WTC11 (cell line): ENCODE data around the gene ENTHD1. TPM values are rescaled to one million over a fixed set of nuclear protein-coding genes. Genes with fewer than 3 reads are reported as not detected.

ENCODE experiments used
- ATAC-seq: fragments of 200-7000 bp; cut with Tn5 transposase; 2 replicates; pipeline ENCODE4 v1.10.0; 2021; ENCODE audit warnings: mild to moderate bottlenecking, moderate library complexity
- CTCF ChIA-PET: fragments of 300-600 bp; sonication (Branson Sonifier 250); formaldehyde crosslinking; loops from one replicate; lab custom pipeline; 2021; ENCODE audit warnings: antibody characterized with exemption; lab: Charles Lee
- POLR2A ChIA-PET: fragments of 350-600 bp; sonication (Branson Sonifier 250); formaldehyde crosslinking; loops from one replicate; lab custom pipeline; 2021; ENCODE audit warnings: antibody characterized with exemption; lab: Charles Lee
- DNase-seq: peaks from one replicate; pipeline ENCODE4 v3.0.0; 2021; ENCODE audit warnings: low spot score
- H3K27ac Mint-ChIP-seq: 2 replicates; pipeline ENCODE4 v1.8.0; 2021; ENCODE audit warnings: mixed read lengths
- H3K27me3 Mint-ChIP-seq: 2 replicates; pipeline ENCODE4 v1.8.0; 2021; ENCODE audit warnings: low read depth, mild to moderate bottlenecking, moderate library complexity, mixed read lengths
- H3K36me3 Mint-ChIP-seq: 2 replicates; pipeline ENCODE4 v1.8.0; 2021; ENCODE audit warnings: mixed read lengths
- H3K4me1 Mint-ChIP-seq: 2 replicates; pipeline ENCODE4 v1.8.0; 2022; ENCODE audit warnings: mixed read lengths
- H3K4me3 Mint-ChIP-seq: 2 replicates; pipeline ENCODE4 v1.8.0; 2021; ENCODE audit warnings: mild to moderate bottlenecking, moderate library complexity, mixed read lengths
- H3K9me3 Mint-ChIP-seq: 2 replicates; pipeline ENCODE4 v1.8.0; 2021; ENCODE audit warnings: mixed read lengths
- CREM ChIP-seq: sonication (generic); formaldehyde crosslinking; IDR thresholded peaks from 2 replicates; pipeline ENCODE4 v1.8.1; 2022; ENCODE audit warnings: mild to moderate bottlenecking, missing genetic modification reagents, moderate library complexity
- ELF4 ChIP-seq: sonication (generic); formaldehyde crosslinking; IDR thresholded peaks from 2 replicates; pipeline ENCODE4 v1.8.1; 2022; ENCODE audit warnings: low read depth, mild to moderate bottlenecking, moderate library complexity, missing genetic modification reagents
- FOXJ3 ChIP-seq: sonication (generic); formaldehyde crosslinking; IDR thresholded peaks from 2 replicates; pipeline ENCODE4 v1.9.0; 2021; ENCODE audit warnings: missing genetic modification reagents, mild to moderate bottlenecking, borderline replicate concordance
- IRF2 ChIP-seq: sonication (generic); formaldehyde crosslinking; IDR thresholded peaks from 2 replicates; pipeline ENCODE4 v1.8.0; 2022; ENCODE audit warnings: low read depth, missing genetic modification reagents, borderline replicate concordance
- NFATC4 ChIP-seq: fragments of 250-450 bp; sonication (Bioruptor Pico); IDR thresholded peaks from 2 replicates; pipeline ENCODE4 v1.9.0; 2021; ENCODE audit warnings: mild to moderate bottlenecking
- NFE2L1 ChIP-seq: sonication (generic); formaldehyde crosslinking; IDR thresholded peaks from 2 replicates; pipeline ENCODE4 v1.8.1; 2023; ENCODE audit warnings: missing genetic modification reagents
- NR2C2 ChIP-seq: sonication (generic); formaldehyde crosslinking; IDR thresholded peaks from 2 replicates; pipeline ENCODE4 v1.8.0; 2022; ENCODE audit warnings: mild to moderate bottlenecking, missing genetic modification reagents
- NR3C1 ChIP-seq: sonication (generic); formaldehyde crosslinking; conservative IDR thresholded peaks from 2 replicates; pipeline ENCODE4 v1.8.1; 2023; ENCODE audit warnings: low read depth, mild to moderate bottlenecking, missing genetic modification reagents
- OVOL2 ChIP-seq: fragments of 250-450 bp; sonication (Bioruptor Pico); IDR thresholded peaks from 2 replicates; pipeline ENCODE4 v1.9.0; 2021; ENCODE audit warnings: mild to moderate bottlenecking, borderline replicate concordance
- SMAD4 ChIP-seq: sonication (generic); formaldehyde crosslinking; IDR thresholded peaks from 2 replicates; pipeline ENCODE4 v1.8.0; 2022; ENCODE audit warnings: mild to moderate bottlenecking, missing genetic modification reagents
- ZNF138 ChIP-seq: sonication (generic); formaldehyde crosslinking; conservative IDR thresholded peaks from 2 replicates; pipeline ENCODE4 v1.8.1; 2022; ENCODE audit warnings: mild to moderate bottlenecking, moderate library complexity, missing genetic modification reagents
- ZNF232 ChIP-seq: sonication (generic); formaldehyde crosslinking; IDR thresholded peaks from 2 replicates; pipeline ENCODE4 v1.8.0; 2022; ENCODE audit warnings: mild to moderate bottlenecking, missing genetic modification reagents
- total RNA-seq: library from RNA; stranded (reverse); gene quantifications from 3 replicates; pipeline ENCODE4 v1.2.3, GENCODE V29; 2021
- TF ChIP-seq, protein P1 (sequence below): sonication (generic); formaldehyde crosslinking; IDR thresholded peaks from 2 replicates; pipeline ENCODE4 v1.8.1; 2023; ENCODE audit warnings: mild to moderate bottlenecking, missing genetic modification reagents, borderline replicate concordance
- TF ChIP-seq, protein P2 (sequence below): sonication (generic); formaldehyde crosslinking; IDR thresholded peaks from 2 replicates; pipeline ENCODE4 v1.8.1; 2022; ENCODE audit warnings: mild to moderate bottlenecking, missing genetic modification reagents, moderate library complexity, borderline replicate concordance
- TF ChIP-seq, protein P3 (sequence below): sonication (generic); formaldehyde crosslinking; IDR thresholded peaks from 2 replicates; pipeline ENCODE4 v1.8.1; 2022; ENCODE audit warnings: mild to moderate bottlenecking, moderate library complexity, missing genetic modification reagents
- TF ChIP-seq, protein P4 (sequence below): sonication (generic); formaldehyde crosslinking; conservative IDR thresholded peaks from 2 replicates; pipeline ENCODE4 v1.8.1; 2023; ENCODE audit warnings: mild to moderate bottlenecking, low read depth, missing genetic modification reagents, moderate library complexity
- TF ChIP-seq, protein P5 (sequence below): sonication (generic); formaldehyde crosslinking; IDR thresholded peaks from 2 replicates; pipeline ENCODE4 v1.8.1; 2022; ENCODE audit warnings: missing genetic modification reagents, borderline replicate concordance
- TF ChIP-seq, protein P6 (sequence below): sonication (generic); formaldehyde crosslinking; IDR thresholded peaks from 2 replicates; pipeline ENCODE4 v1.8.1; 2023; ENCODE audit warnings: mild to moderate bottlenecking, moderate library complexity, missing genetic modification reagents
- TF ChIP-seq, protein P7 (sequence below): sonication (generic); formaldehyde crosslinking; IDR thresholded peaks from 2 replicates; pipeline ENCODE4 v1.8.1; 2023; ENCODE audit warnings: mild to moderate bottlenecking, missing genetic modification reagents
- TF ChIP-seq, protein P8 (sequence below): sonication (generic); formaldehyde crosslinking; IDR thresholded peaks from 2 replicates; pipeline ENCODE4 v1.8.1; 2023; ENCODE audit warnings: mild to moderate bottlenecking, missing genetic modification reagents, moderate library complexity
- TF ChIP-seq, protein P9 (sequence below): fragments of 250-450 bp; sonication (Bioruptor Pico); IDR thresholded peaks from 2 replicates; pipeline ENCODE4 v1.9.0; 2021; ENCODE audit warnings: mild to moderate bottlenecking

ENTHD1 gene
- total RNA-seq, 1 experiment from 2014 or later: not detected

DNA sequence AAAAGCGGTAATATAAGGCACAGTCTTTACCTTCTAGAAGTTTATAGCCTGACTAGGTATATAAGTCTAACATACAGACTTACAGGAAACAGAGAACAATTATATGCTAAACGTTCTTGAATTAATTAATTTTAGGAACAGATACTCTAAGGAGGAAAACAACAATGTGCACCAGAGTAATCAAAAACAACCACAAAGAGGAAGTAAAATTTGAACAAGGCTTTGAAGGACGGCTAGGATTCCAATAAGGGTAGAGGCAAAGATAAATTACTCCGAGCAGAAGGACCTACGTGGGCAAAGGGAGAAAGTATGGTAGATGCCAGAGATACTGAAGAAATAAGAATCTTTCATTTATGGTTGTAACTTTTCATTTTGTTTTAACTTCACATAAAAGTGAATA lies 54.4 kb downstream of the ENTHD1 start (continued):
- TF ChIP-seq SMAD4 (CRISPR knock-in tag): no peak
- TF ChIP-seq, protein P1, sequence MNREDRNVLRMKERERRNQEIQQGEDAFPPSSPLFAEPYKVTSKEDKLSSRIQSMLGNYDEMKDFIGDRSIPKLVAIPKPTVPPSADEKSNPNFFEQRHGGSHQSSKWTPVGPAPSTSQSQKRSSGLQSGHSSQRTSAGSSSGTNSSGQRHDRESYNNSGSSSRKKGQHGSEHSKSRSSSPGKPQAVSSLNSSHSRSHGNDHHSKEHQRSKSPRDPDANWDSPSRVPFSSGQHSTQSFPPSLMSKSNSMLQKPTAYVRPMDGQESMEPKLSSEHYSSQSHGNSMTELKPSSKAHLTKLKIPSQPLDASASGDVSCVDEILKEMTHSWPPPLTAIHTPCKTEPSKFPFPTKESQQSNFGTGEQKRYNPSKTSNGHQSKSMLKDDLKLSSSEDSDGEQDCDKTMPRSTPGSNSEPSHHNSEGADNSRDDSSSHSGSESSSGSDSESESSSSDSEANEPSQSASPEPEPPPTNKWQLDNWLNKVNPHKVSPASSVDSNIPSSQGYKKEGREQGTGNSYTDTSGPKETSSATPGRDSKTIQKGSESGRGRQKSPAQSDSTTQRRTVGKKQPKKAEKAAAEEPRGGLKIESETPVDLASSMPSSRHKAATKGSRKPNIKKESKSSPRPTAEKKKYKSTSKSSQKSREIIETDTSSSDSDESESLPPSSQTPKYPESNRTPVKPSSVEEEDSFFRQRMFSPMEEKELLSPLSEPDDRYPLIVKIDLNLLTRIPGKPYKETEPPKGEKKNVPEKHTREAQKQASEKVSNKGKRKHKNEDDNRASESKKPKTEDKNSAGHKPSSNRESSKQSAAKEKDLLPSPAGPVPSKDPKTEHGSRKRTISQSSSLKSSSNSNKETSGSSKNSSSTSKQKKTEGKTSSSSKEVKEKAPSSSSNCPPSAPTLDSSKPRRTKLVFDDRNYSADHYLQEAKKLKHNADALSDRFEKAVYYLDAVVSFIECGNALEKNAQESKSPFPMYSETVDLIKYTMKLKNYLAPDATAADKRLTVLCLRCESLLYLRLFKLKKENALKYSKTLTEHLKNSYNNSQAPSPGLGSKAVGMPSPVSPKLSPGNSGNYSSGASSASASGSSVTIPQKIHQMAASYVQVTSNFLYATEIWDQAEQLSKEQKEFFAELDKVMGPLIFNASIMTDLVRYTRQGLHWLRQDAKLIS: no peak
- no peak for TF ChIP-seq FOXJ3
- TF ChIP-seq CREM (CRISPR knock-in tag): no peak
- TF ChIP-seq, protein P2, sequence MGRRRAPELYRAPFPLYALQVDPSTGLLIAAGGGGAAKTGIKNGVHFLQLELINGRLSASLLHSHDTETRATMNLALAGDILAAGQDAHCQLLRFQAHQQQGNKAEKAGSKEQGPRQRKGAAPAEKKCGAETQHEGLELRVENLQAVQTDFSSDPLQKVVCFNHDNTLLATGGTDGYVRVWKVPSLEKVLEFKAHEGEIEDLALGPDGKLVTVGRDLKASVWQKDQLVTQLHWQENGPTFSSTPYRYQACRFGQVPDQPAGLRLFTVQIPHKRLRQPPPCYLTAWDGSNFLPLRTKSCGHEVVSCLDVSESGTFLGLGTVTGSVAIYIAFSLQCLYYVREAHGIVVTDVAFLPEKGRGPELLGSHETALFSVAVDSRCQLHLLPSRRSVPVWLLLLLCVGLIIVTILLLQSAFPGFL (CRISPR knock-in tag): no peak
- no peak for TF ChIP-seq ZNF232 (CRISPR knock-in tag)
- TF ChIP-seq, protein P3, sequence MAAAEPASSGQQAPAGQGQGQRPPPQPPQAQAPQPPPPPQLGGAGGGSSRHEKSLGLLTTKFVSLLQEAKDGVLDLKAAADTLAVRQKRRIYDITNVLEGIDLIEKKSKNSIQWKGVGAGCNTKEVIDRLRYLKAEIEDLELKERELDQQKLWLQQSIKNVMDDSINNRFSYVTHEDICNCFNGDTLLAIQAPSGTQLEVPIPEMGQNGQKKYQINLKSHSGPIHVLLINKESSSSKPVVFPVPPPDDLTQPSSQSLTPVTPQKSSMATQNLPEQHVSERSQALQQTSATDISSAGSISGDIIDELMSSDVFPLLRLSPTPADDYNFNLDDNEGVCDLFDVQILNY (CRISPR knock-in tag): no peak
- TF ChIP-seq NFATC4: no peak
- no peak for TF ChIP-seq NFE2L1 (CRISPR knock-in tag)
- TF ChIP-seq, protein P4, sequence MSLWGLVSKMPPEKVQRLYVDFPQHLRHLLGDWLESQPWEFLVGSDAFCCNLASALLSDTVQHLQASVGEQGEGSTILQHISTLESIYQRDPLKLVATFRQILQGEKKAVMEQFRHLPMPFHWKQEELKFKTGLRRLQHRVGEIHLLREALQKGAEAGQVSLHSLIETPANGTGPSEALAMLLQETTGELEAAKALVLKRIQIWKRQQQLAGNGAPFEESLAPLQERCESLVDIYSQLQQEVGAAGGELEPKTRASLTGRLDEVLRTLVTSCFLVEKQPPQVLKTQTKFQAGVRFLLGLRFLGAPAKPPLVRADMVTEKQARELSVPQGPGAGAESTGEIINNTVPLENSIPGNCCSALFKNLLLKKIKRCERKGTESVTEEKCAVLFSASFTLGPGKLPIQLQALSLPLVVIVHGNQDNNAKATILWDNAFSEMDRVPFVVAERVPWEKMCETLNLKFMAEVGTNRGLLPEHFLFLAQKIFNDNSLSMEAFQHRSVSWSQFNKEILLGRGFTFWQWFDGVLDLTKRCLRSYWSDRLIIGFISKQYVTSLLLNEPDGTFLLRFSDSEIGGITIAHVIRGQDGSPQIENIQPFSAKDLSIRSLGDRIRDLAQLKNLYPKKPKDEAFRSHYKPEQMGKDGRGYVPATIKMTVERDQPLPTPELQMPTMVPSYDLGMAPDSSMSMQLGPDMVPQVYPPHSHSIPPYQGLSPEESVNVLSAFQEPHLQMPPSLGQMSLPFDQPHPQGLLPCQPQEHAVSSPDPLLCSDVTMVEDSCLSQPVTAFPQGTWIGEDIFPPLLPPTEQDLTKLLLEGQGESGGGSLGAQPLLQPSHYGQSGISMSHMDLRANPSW (CRISPR knock-in tag): no peak
- no peak for TF ChIP-seq ELF4 (CRISPR knock-in tag)
- no peak for TF ChIP-seq OVOL2

DNA sequence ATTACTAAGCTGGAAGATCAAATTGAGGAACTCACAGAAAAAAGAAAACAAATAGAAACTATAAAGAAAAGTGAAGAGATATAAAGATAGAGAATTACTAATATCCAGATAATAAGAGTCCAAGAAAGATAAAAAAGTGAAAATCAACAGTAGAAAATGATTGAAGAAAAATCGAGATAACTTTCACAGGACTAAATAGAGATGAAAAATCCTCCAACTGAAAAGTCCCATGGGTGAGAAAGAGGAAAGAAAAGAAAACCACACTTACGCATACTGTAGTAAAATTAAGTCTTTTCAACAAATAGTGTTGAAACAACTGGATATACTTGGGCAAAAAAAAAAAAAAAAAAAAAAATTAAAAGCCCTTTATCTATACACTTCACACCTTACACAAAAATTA lies 60.0 kb downstream of the ENTHD1 start:
- ATAC-seq (no peak), DNase-seq (no peak)
- H3K4me3 Mint-ChIP-seq: no peak overlapping the region
- ChIA-PET CTCF (interaction anchor here (0.8 kb wide), 1 partner anchor 26 kb away, joined by 3 read pairs; no protein-coding TSS in a partner anchor), POLR2A (interaction anchor here (0.9 kb wide), 1 partner anchor 11 kb away, joined by 7 read pairs; no protein-coding TSS in a partner anchor)
- H3K36me3 Mint-ChIP-seq: no peaks in the 10 kb centered on the region
- no peaks in the 10 kb centered on the region for H3K27me3 Mint-ChIP-seq
- H3K27ac Mint-ChIP-seq: no peak overlapping the region
- peaks cover 4% of the 10 kb centered on the region; the same call in 1 of the 2 replicates for H3K4me1 Mint-ChIP-seq
- H3K9me3 Mint-ChIP-seq: no peaks in the 10 kb centered on the region
- no peak for TF ChIP-seq ZNF138
- TF ChIP-seq, protein P5, sequence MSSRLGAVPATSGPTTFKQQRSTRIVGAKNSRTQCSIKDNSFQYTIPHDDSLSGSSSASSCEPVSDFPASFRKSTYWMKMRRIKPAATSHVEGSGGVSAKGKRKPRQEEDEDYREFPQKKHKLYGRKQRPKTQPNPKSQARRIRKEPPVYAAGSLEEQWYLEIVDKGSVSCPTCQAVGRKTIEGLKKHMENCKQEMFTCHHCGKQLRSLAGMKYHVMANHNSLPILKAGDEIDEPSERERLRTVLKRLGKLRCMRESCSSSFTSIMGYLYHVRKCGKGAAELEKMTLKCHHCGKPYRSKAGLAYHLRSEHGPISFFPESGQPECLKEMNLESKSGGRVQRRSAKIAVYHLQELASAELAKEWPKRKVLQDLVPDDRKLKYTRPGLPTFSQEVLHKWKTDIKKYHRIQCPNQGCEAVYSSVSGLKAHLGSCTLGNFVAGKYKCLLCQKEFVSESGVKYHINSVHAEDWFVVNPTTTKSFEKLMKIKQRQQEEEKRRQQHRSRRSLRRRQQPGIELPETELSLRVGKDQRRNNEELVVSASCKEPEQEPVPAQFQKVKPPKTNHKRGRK (CRISPR knock-in tag): no peak
- TF ChIP-seq, protein P6, sequence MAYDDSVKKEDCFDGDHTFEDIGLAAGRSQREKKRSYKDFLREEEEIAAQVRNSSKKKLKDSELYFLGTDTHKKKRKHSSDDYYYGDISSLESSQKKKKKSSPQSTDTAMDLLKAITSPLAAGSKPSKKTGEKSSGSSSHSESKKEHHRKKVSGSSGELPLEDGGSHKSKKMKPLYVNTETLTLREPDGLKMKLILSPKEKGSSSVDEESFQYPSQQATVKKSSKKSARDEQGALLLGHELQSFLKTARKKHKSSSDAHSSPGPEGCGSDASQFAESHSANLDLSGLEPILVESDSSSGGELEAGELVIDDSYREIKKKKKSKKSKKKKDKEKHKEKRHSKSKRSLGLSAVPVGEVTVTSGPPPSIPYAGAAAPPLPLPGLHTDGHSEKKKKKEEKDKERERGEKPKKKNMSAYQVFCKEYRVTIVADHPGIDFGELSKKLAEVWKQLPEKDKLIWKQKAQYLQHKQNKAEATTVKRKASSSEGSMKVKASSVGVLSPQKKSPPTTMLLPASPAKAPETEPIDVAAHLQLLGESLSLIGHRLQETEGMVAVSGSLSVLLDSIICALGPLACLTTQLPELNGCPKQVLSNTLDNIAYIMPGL (CRISPR knock-in tag): no peak
- TF ChIP-seq, protein P7, sequence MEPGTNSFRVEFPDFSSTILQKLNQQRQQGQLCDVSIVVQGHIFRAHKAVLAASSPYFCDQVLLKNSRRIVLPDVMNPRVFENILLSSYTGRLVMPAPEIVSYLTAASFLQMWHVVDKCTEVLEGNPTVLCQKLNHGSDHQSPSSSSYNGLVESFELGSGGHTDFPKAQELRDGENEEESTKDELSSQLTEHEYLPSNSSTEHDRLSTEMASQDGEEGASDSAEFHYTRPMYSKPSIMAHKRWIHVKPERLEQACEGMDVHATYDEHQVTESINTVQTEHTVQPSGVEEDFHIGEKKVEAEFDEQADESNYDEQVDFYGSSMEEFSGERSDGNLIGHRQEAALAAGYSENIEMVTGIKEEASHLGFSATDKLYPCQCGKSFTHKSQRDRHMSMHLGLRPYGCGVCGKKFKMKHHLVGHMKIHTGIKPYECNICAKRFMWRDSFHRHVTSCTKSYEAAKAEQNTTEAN: no peak
- no peak for TF ChIP-seq IRF2 (CRISPR knock-in tag)
- no peak for TF ChIP-seq NR3C1 (CRISPR knock-in tag)
- TF ChIP-seq, protein P8, sequence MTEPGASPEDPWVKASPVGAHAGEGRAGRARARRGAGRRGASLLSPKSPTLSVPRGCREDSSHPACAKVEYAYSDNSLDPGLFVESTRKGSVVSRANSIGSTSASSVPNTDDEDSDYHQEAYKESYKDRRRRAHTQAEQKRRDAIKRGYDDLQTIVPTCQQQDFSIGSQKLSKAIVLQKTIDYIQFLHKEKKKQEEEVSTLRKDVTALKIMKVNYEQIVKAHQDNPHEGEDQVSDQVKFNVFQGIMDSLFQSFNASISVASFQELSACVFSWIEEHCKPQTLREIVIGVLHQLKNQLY (CRISPR knock-in tag): no peak
- TF ChIP-seq NR2C2 (CRISPR knock-in tag): no peak
- TF ChIP-seq, protein P9, sequence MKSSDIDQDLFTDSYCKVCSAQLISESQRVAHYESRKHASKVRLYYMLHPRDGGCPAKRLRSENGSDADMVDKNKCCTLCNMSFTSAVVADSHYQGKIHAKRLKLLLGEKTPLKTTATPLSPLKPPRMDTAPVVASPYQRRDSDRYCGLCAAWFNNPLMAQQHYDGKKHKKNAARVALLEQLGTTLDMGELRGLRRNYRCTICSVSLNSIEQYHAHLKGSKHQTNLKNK (CRISPR knock-in tag): no peak
